ENCODE data around the gene POMC. TPM values are rescaled to one million over a fixed set of nuclear protein-coding genes. Genes with fewer than 3 reads are reported as not detected.

The POMC gene
- total and polyA plus RNA-seq, 2 donors from 2014 or later: 1.5 to 2.1 TPM

GRCh38 chr2:25112113-25112512 is 56.3 kb downstream of the POMC start:
- FAIRE-seq (no peak), DNase-seq (peak in 1 of 5 donors; percentile 10)
- H3K9ac ChIP-seq (ENCODE audit: low read length in 3 of 3): no peak overlapping the region
- H3K9me3 ChIP-seq (ENCODE audit: control insufficient read depth in 2 of 3, insufficient read depth in 1 of 3, low read length in 3 of 3): no peaks in the 10 kb centered on the region
- no peaks in the 10 kb centered on the region for H3K27me3 ChIP-seq (ENCODE audit: control insufficient read depth, insufficient read depth, low read length)
- H3K36me3 ChIP-seq (ENCODE audit: control insufficient read depth in 2 of 3, insufficient read depth in 3 of 3, low read length in 3 of 3): no peaks in the 10 kb centered on the region
- H3K4me1 ChIP-seq (ENCODE audit: control insufficient read depth in 2 of 3, insufficient read depth in 2 of 3, low read depth in 1 of 3, low read length in 3 of 3): no peaks in the 10 kb centered on the region
- no peak overlapping the region for H3K4me3 ChIP-seq (ENCODE audit: low read length in 3 of 3)
- H3K27ac ChIP-seq (ENCODE audit: low read depth in 2 of 2, low read length in 2 of 2): no peak overlapping the region
- intact Hi-C loops (cut with DNase I): no loop called here
- TF ChIP-seq, protein P1, sequence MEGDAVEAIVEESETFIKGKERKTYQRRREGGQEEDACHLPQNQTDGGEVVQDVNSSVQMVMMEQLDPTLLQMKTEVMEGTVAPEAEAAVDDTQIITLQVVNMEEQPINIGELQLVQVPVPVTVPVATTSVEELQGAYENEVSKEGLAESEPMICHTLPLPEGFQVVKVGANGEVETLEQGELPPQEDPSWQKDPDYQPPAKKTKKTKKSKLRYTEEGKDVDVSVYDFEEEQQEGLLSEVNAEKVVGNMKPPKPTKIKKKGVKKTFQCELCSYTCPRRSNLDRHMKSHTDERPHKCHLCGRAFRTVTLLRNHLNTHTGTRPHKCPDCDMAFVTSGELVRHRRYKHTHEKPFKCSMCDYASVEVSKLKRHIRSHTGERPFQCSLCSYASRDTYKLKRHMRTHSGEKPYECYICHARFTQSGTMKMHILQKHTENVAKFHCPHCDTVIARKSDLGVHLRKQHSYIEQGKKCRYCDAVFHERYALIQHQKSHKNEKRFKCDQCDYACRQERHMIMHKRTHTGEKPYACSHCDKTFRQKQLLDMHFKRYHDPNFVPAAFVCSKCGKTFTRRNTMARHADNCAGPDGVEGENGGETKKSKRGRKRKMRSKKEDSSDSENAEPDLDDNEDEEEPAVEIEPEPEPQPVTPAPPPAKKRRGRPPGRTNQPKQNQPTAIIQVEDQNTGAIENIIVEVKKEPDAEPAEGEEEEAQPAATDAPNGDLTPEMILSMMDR (IDR thresholded peaks at IDR 0.05; ENCODE audit: borderline replicate concordance, extremely low read depth, insufficient read depth): no peak

Other genes with a start within 250 kb of the POMC start
- gene ADCY3, start 248.3 kb downstream of the POMC start, total RNA-seq: 44.6 TPM
- gene ADCY3, start 248.3 kb downstream of the POMC start, polyA plus RNA-seq (ENCODE audit: insufficient read depth, low read depth, low replicate concordance): 21.1 TPM
- 11.4 TPM for gene DNAJC27, start 196.6 kb downstream of the POMC start, total RNA-seq
- 3.2 TPM for gene DNAJC27, start 196.6 kb downstream of the POMC start, polyA plus RNA-seq (ENCODE audit: insufficient read depth, low read depth, low replicate concordance)
- 1.1 TPM for gene EFR3B, start 126.5 kb downstream of the POMC start, total RNA-seq
- gene EFR3B, start 126.5 kb downstream of the POMC start, polyA plus RNA-seq (ENCODE audit: insufficient read depth, low read depth, low replicate concordance): 0.39 TPM
- 31.4 TPM for gene DNMT3A, start 173.3 kb upstream of the POMC start, total RNA-seq
- 6.5 TPM for gene DNMT3A, start 173.3 kb upstream of the POMC start, polyA plus RNA-seq (ENCODE audit: insufficient read depth, low read depth, low replicate concordance)